ENCODE data around the gene S1PR4. TPM values are rescaled to one million over a fixed set of nuclear protein-coding genes. Genes with fewer than 3 reads are reported as not detected.

The S1PR4 gene
- total and polyA plus RNA-seq, 2 donors (not counting 1 experiment from before 2014, with no cell fraction given): 84.2 to 129 TPM

DNA sequence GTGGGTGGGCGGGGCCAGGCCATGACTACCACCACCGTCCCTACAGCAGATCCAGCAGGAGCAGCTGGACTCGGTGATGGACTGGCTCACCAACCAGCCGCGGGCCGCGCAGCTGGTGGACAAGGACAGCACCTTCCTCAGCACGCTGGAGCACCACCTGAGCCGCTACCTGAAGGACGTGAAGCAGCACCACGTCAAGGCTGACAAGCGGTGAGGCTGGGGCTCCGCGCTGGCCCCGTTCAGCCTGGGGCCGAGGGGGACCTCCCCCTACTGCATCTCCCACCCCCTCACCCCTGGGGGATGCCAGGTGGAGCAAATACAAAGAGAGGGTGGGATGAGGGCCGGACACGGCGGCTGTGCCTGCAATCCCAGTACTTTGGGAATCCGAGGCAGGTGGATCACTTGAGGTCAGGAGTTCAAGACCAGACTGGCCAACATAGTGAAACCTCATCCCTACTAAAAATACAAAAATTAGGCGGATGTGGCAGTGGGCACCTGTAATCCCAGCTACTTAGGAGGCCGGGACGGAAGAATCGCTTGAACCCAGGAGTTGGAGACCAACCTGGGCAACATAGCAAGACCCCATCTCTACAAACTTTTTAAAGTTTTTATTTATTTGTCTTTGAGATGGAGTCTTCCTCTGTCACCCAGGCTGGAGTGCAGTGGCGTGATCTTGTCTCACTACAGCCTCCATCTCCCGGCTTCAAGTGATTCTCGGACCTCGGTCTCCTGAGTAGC lies 27.8 kb downstream of the S1PR4 start:
- WGBS (ENCODE audit: insufficient coverage): 99% methylated on average over 15 of the region's 28 CpGs
- H2AFZ ChIP-seq (ENCODE audit: insufficient read depth, low read depth, low read length, poor library complexity, severe bottlenecking): no peak overlapping the region
- intact Hi-C loops (cut with micrococcal nuclease): no loop called here
- TF ChIP-seq, protein P1, sequence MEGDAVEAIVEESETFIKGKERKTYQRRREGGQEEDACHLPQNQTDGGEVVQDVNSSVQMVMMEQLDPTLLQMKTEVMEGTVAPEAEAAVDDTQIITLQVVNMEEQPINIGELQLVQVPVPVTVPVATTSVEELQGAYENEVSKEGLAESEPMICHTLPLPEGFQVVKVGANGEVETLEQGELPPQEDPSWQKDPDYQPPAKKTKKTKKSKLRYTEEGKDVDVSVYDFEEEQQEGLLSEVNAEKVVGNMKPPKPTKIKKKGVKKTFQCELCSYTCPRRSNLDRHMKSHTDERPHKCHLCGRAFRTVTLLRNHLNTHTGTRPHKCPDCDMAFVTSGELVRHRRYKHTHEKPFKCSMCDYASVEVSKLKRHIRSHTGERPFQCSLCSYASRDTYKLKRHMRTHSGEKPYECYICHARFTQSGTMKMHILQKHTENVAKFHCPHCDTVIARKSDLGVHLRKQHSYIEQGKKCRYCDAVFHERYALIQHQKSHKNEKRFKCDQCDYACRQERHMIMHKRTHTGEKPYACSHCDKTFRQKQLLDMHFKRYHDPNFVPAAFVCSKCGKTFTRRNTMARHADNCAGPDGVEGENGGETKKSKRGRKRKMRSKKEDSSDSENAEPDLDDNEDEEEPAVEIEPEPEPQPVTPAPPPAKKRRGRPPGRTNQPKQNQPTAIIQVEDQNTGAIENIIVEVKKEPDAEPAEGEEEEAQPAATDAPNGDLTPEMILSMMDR (IDR thresholded peaks at IDR 0.05): no peak
- TF ChIP-seq EZH2 (IDR thresholded peaks at IDR 0.05; ENCODE audit: borderline replicate concordance, insufficient read depth, low read depth, low read length, poor library complexity, severe bottlenecking): no peak
- ChIA-PET POLR2A (interaction anchor here (0.5 kb wide), 1 partner anchor 255 kb away, joined by 4 read pairs; no protein-coding TSS in a partner anchor), CTCF (no interaction called here)
- H3K27ac ChIP-seq (ENCODE audit: low read length in 2 of 2): no peak overlapping the region
- peaks cover 6% of the 10 kb centered on the region for H4K20me1 ChIP-seq (ENCODE audit: control insufficient read depth, insufficient read depth, low read length, poor library complexity, severe bottlenecking)
- Mint-ChIP-seq H3K4me3 (no peak overlapping the region), H3K9me3 (ENCODE audit: insufficient read depth) (no peaks in the 10 kb centered on the region), H3K27me3 (no peaks in the 10 kb centered on the region), H3K4me1 (no peaks in the 10 kb centered on the region), H3K27ac (no peak overlapping the region)
- DNase-seq (no peak), ATAC-seq (ENCODE audit: low read depth) (no peak)
- no peak overlapping the region for H3K9ac ChIP-seq (ENCODE audit: low read length)
- H3K27me3 ChIP-seq (replicated peaks in 1 of 4; ENCODE audit: control extremely low read depth in 1 of 4, control insufficient read depth in 3 of 4, insufficient read depth in 4 of 4, low read length in 3 of 4): no peaks in the 10 kb centered on the region
- no peaks in the 10 kb centered on the region for H3K79me2 ChIP-seq (ENCODE audit: control insufficient read depth, insufficient read depth, low read length)
- no peaks in the 10 kb centered on the region for H3K9me3 ChIP-seq (ENCODE audit: control extremely low read depth in 1 of 3, control insufficient read depth in 2 of 3, insufficient read depth in 1 of 3, low read length in 2 of 3)
- peaks cover 0 to 44% of the 10 kb centered on the region in 2 experiments for H3K36me3 ChIP-seq (replicated peaks in 1 of 2; ENCODE audit: control extremely low read depth in 1 of 2, control insufficient read depth in 1 of 2, extremely low read depth in 1 of 2, insufficient read depth in 2 of 2, low read length in 1 of 2)
- no peaks in the 10 kb centered on the region for H3K4me1 ChIP-seq (ENCODE audit: control insufficient read depth in 2 of 2, insufficient read depth in 2 of 2, low read length in 2 of 2)
- no peak overlapping the region for H3K4me3 ChIP-seq (ENCODE audit: control extremely low read depth in 1 of 5, extremely low read depth in 1 of 5, insufficient read depth in 1 of 5, low read depth in 2 of 5, low read length in 4 of 5)
- H3K4me2 ChIP-seq (replicated peaks; ENCODE audit: low read depth, low read length, poor library complexity, severe bottlenecking): no peak overlapping the region

DNA sequence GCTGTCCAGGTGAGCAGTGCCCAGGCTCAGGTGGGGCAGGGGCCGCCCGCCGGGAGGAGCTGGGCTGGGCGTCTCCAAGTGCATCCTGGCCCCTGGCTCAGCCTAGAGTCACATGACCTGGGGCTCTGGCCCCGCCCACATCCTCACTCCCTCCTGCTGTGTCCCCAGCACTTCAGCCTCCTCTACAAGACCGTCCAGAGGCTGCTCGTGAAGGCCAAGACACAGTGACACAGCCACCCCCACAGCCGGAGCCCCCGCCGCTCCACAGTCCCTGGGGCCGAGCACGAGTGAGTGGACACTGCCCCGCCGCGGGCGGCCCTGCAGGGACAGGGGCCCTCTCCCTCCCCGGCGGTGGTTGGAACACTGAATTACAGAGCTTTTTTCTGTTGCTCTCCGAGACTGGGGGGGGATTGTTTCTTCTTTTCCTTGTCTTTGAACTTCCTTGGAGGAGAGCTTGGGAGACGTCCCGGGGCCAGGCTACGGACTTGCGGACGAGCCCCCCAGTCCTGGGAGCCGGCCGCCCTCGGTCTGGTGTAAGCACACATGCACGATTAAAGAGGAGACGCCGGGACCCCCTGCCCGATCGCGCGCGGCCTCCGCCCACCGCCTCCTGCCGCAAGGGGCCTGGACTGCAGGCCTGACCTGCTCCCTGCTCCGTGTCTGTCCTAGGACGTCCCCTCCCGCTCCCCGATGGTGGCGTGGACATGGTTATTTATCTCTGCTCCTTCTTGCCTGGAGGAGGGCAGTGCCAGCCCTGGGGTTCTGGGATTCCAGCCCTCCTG lies 29.1 kb downstream of the S1PR4 start:
- intact Hi-C loops (cut with micrococcal nuclease): no loop called here
- Mint-ChIP-seq H3K4me3 (no peak overlapping the region), H3K4me1 (no peaks in the 10 kb centered on the region), H3K9me3 (ENCODE audit: insufficient read depth) (no peaks in the 10 kb centered on the region), H3K27me3 (no peaks in the 10 kb centered on the region), H3K27ac (no peak overlapping the region)
- POLR2A ChIA-PET: no interaction called here
- Histone ChIP-seq H3K4me2 (replicated peaks; ENCODE audit: low read depth, low read length, poor library complexity, severe bottlenecking) (no peak overlapping the region), H3K9me3 (ENCODE audit: control extremely low read depth in 1 of 3, control insufficient read depth in 2 of 3, insufficient read depth in 1 of 3, low read length in 2 of 3) (no peaks in the 10 kb centered on the region), H3K36me3 (replicated peaks in 1 of 2; ENCODE audit: control extremely low read depth in 1 of 2, control insufficient read depth in 1 of 2, extremely low read depth in 1 of 2, insufficient read depth in 2 of 2, low read length in 1 of 2) (peaks cover 0 to 36% of the 10 kb centered on the region in 2 experiments), H3K9ac (ENCODE audit: low read length) (no peak overlapping the region), H3K27me3 (replicated peaks in 1 of 4; ENCODE audit: control extremely low read depth in 1 of 4, control insufficient read depth in 3 of 4, insufficient read depth in 4 of 4, low read length in 3 of 4) (no peaks in the 10 kb centered on the region), H2AFZ (ENCODE audit: insufficient read depth, low read depth, low read length, poor library complexity, severe bottlenecking) (no peak overlapping the region), H3K4me3 (ENCODE audit: control extremely low read depth in 1 of 5, extremely low read depth in 1 of 5, insufficient read depth in 1 of 5, low read depth in 2 of 5, low read length in 4 of 5) (no peak overlapping the region), H3K4me1 (ENCODE audit: control insufficient read depth in 2 of 2, insufficient read depth in 2 of 2, low read length in 2 of 2) (no peaks in the 10 kb centered on the region), H4K20me1 (ENCODE audit: control insufficient read depth, insufficient read depth, low read length, poor library complexity, severe bottlenecking) (peaks cover 6% of the 10 kb centered on the region), H3K27ac (ENCODE audit: low read length in 2 of 2) (no peak overlapping the region), H3K79me2 (ENCODE audit: control insufficient read depth, insufficient read depth, low read length) (no peaks in the 10 kb centered on the region)
- WGBS (ENCODE audit: insufficient coverage): 96% methylated on average over 33 of the region's 43 CpGs
- no peak for DNase-seq
- CTCF ChIA-PET: interaction anchor here (0.6 kb wide), 1 partner anchor 27 kb away, joined by 3 read pairs; no protein-coding TSS in a partner anchor
- TF ChIP-seq EZH2 (IDR thresholded peaks at IDR 0.05; ENCODE audit: borderline replicate concordance, insufficient read depth, low read depth, low read length, poor library complexity, severe bottlenecking): no peak
- TF ChIP-seq, protein P1 (IDR thresholded peaks at IDR 0.05): no peak
- no peak for ATAC-seq (ENCODE audit: low read depth)

Data from B cell (primary cell).